ENCODE measurements around the gene ATP12A. TPM values are rescaled to one million over a fixed set of nuclear protein-coding genes. Genes with fewer than 3 reads are reported as not detected.
A peak's percentile ranks its signal among the peaks of the same experiment; 100 is the strongest.
"Not testable (repeated sequence)": the region's sequence is repeated elsewhere in the genome, so short reads cannot be mapped to it uniquely, and the experiment has no call there.

Gene ATP12A
- total RNA-seq, 1 experiment from 2014 or later = not detected

GRCh38 chr13:24725379-24725778 is 45.2 kb downstream of the ATP12A start:
- no peak for DNase-seq (ENCODE audit: low read depth)

- DNase-seq (ENCODE audit: low read depth) = peak; percentile 78
Measured at GRCh38 chr13:24727731-24728601, 47.8 kb downstream of the ATP12A start.

GRCh38 chr13:24730873-24731567 is 50.8 kb downstream of the ATP12A start:
- not testable (repeated sequence) for DNase-seq (ENCODE audit: low read depth)

- DNase-seq (ENCODE audit: low read depth) = no peak
Measured at GRCh38 chr13:24734950-24735349, 54.7 kb downstream of the ATP12A start.

- no peak for DNase-seq (ENCODE audit: low read depth)
Measured at GRCh38 chr13:24737042-24737441, 56.8 kb downstream of the ATP12A start.

- no peak for DNase-seq (ENCODE audit: low read depth)
Measured at GRCh38 chr13:24738366-24738847, 58.2 kb downstream of the ATP12A start.

- no peak for DNase-seq (ENCODE audit: low read depth)
Measured at GRCh38 chr13:24740014-24740890, 60.0 kb downstream of the ATP12A start.

GRCh38 chr13:24741016-24741662 is 60.9 kb downstream of the ATP12A start:
- no peak for DNase-seq (ENCODE audit: low read depth)

GRCh38 chr13:24741791-24742190 is 61.6 kb downstream of the ATP12A start:
- DNase-seq (ENCODE audit: low read depth) = no peak

- DNase-seq (ENCODE audit: low read depth) = no peak
Measured at GRCh38 chr13:24742294-24742693, 62.1 kb downstream of the ATP12A start.

- no peak for DNase-seq (ENCODE audit: low read depth)
Measured at GRCh38 chr13:24742977-24743376, 62.8 kb downstream of the ATP12A start.

- DNase-seq (ENCODE audit: low read depth) = no peak
Measured at GRCh38 chr13:24744247-24744646, 64.0 kb downstream of the ATP12A start.

- DNase-seq (ENCODE audit: low read depth) = no peak
Measured at GRCh38 chr13:24745516-24745860, 65.3 kb downstream of the ATP12A start.

GRCh38 chr13:24745861-24746617 is 65.8 kb downstream of the ATP12A start:
- no peak for DNase-seq (ENCODE audit: low read depth)

GRCh38 chr13:24746618-24747247 is 66.5 kb downstream of the ATP12A start:
- no peak for DNase-seq (ENCODE audit: low read depth)

- DNase-seq (ENCODE audit: low read depth) = no peak
Measured at GRCh38 chr13:24747248-24748060, 67.2 kb downstream of the ATP12A start.

GRCh38 chr13:24748061-24748400 is 67.8 kb downstream of the ATP12A start:
- DNase-seq (ENCODE audit: low read depth) = no peak

- no peak for DNase-seq (ENCODE audit: low read depth)
Measured at GRCh38 chr13:24759197-24759596, 79.0 kb downstream of the ATP12A start.
